ENCODE data around the gene KRT32. TPM values are rescaled to one million over a fixed set of nuclear protein-coding genes. Genes with fewer than 3 reads are reported as not detected.

The KRT32 gene
- polyA plus RNA-seq, 1 experiment, result 0.40 TPM

- H3K27me3 ChIP-seq (ENCODE audit: control insufficient read depth, insufficient read depth, low read length), result no peaks in the 10 kb centered on the region
- ChIA-PET POLR2A (interaction anchor here (0.6 to 0.7 kb wide), 2 partner anchors 62 to 165 kb away, joined by 3 to 5 read pairs; no protein-coding TSS in a partner anchor), CTCF (interaction anchor here (1.2 to 5.8 kb wide), 3 partner anchors 49 to 178 kb away, joined by 3 to 29 read pairs (median 7); no protein-coding TSS in a partner anchor)
- H3K36me3 ChIP-seq (ENCODE audit: control insufficient read depth, insufficient read depth, low read length), result no peaks in the 10 kb centered on the region
- no peak for DNase-seq (ENCODE audit: low read depth)
- TF ChIP-seq CTCF (IDR thresholded peaks at IDR 0.05; ENCODE audit: insufficient read depth, low read depth, low read length), result no peak
- no peak overlapping the region for H3K4me3 ChIP-seq (ENCODE audit: low read depth, low read length)
Observed at GRCh38 chr17:41500131-41500911, 33.1 kb upstream of the KRT32 start.

- H3K36me3 ChIP-seq (ENCODE audit: control insufficient read depth, insufficient read depth, low read length), result no peaks in the 10 kb centered on the region
- no peak for DNase-seq (ENCODE audit: low read depth)
- no peak overlapping the region for H3K4me3 ChIP-seq (ENCODE audit: low read depth, low read length)
- no peaks in the 10 kb centered on the region for H3K27me3 ChIP-seq (ENCODE audit: control insufficient read depth, insufficient read depth, low read length)
- ChIA-PET POLR2A (no interaction called here), CTCF (interaction anchor here (1.2 to 5.8 kb wide), 2 partner anchors 50 to 178 kb away, joined by 3 to 29 read pairs; no protein-coding TSS in a partner anchor)
- TF ChIP-seq CTCF (IDR thresholded peaks at IDR 0.05; ENCODE audit: insufficient read depth, low read depth, low read length), result no peak
Observed at GRCh38 chr17:41499714-41500113, 32.5 kb upstream of the KRT32 start.

DNA sequence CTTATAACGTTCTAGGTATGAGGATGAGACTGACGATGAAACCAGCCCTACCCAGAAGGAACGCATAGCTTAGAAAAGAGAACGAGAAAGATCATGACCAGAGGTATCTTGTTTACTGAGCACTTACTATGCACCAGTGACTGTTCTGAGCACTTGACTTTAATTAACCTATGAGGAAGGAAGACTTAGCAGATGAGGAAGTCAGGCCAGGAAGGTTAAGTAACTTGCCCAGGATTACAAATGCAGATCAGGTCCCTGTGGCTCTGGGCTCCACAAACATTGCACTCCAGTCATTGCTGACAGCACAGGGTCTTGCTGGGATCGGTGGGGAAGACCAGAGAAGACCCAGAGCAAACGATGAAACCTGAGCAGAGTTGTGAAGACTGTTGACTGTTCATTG lies 31.1 kb upstream of the KRT32 start:
- TF ChIP-seq CTCF (IDR thresholded peaks at IDR 0.05; ENCODE audit: insufficient read depth, low read depth, low read length), result no peak
- POLR2A ChIA-PET, result no interaction called here
- CTCF ChIA-PET, result interaction anchor here (0.5 to 6.1 kb wide), 12 partner anchors 9 to 650 kb away, joined by 3 to 35 read pairs (median 4); no protein-coding TSS in a partner anchor

GRCh38 chr17:41496803-41497484 lies 29.8 kb upstream of the KRT32 start:
- H3K36me3 ChIP-seq (ENCODE audit: control insufficient read depth, insufficient read depth, low read length), result no peaks in the 10 kb centered on the region
- ChIA-PET CTCF (interaction anchor here (0.7 to 6.1 kb wide), 29 partner anchors 10 to 641 kb away, joined by 3 to 35 read pairs (median 4); partner anchors contain the start of gene KRT34), POLR2A (no interaction called here)
- H3K4me3 ChIP-seq (ENCODE audit: low read depth, low read length), result no peak overlapping the region
- peak; percentile 91 for TF ChIP-seq CTCF (IDR thresholded peaks at IDR 0.05; ENCODE audit: insufficient read depth, low read depth, low read length)
- peak; percentile 51 for DNase-seq (ENCODE audit: low read depth)
- H3K27me3 ChIP-seq (ENCODE audit: control insufficient read depth, insufficient read depth, low read length), result no peaks in the 10 kb centered on the region

More for the DNA sequence above, 31.1 kb upstream of the KRT32 start:
- Histone ChIP-seq H3K27me3 (ENCODE audit: control insufficient read depth, insufficient read depth, low read length) (no peaks in the 10 kb centered on the region), H3K4me3 (ENCODE audit: low read depth, low read length) (no peak overlapping the region), H3K36me3 (ENCODE audit: control insufficient read depth, insufficient read depth, low read length) (no peaks in the 10 kb centered on the region)
- DNase-seq (ENCODE audit: low read depth), result no peak

- H3K36me3 ChIP-seq (ENCODE audit: control insufficient read depth, insufficient read depth, low read length), result no peaks in the 10 kb centered on the region
- no peak for TF ChIP-seq CTCF (IDR thresholded peaks at IDR 0.05; ENCODE audit: insufficient read depth, low read depth, low read length)
- no peaks in the 10 kb centered on the region for H3K27me3 ChIP-seq (ENCODE audit: control insufficient read depth, insufficient read depth, low read length)
- ChIA-PET CTCF (interaction anchor here (0.8 to 6.1 kb wide), 11 partner anchors 11 to 585 kb away, joined by 3 to 35 read pairs (median 7); no protein-coding TSS in a partner anchor), POLR2A (interaction anchor here (0.6 kb wide), 1 partner anchor 16 kb away, joined by 3 read pairs; no protein-coding TSS in a partner anchor)
- DNase-seq (ENCODE audit: low read depth), result no peak
- H3K4me3 ChIP-seq (ENCODE audit: low read depth, low read length), result no peak overlapping the region
Observed at GRCh38 chr17:41494524-41494923, 27.3 kb upstream of the KRT32 start.

Data from BJ (cell line).